ENCODE measurements around the gene IMMP2L.
A peak's percentile ranks its signal among the peaks of the same experiment; 100 is the strongest.

Gene IMMP2L

DNA sequence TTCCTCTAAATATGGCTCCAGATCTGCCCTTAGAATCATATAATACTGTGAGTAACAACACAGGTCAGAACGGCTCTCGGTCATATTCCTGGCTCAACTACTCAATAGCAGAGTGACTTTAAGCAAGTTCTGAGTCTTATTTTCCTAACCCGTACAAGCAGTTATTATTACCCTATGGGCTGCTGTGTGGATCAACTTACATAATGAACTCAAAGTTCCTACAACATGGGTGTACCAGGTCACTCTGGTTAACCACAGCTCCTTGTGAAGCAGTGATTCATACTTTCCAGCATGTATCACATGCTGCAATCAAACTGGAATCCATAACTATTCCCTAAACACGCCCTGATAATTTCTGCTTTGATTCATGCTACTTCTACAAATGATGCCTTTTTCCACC is 364.0 kb downstream of the IMMP2L start:
- DNase-seq = no peak

DNA sequence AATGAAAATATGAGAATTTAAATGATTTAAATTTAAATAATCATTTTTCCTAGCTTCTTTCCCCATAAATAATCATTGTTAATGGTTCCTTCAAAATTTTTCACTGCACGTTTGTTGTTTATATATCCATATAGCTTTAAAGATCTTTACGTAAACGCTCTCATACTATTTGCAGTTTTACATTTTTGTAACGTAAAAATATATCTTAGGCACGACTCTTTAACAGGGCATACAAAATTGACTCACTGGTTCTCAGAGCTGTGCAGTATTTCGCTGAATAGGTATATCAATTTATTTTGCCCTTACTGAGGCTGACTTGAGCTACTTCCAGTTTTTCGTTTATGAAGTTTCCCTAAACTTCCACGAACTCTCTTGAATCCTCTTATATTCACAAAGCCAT is 365.6 kb downstream of the IMMP2L start:
- no peak for DNase-seq

DNA sequence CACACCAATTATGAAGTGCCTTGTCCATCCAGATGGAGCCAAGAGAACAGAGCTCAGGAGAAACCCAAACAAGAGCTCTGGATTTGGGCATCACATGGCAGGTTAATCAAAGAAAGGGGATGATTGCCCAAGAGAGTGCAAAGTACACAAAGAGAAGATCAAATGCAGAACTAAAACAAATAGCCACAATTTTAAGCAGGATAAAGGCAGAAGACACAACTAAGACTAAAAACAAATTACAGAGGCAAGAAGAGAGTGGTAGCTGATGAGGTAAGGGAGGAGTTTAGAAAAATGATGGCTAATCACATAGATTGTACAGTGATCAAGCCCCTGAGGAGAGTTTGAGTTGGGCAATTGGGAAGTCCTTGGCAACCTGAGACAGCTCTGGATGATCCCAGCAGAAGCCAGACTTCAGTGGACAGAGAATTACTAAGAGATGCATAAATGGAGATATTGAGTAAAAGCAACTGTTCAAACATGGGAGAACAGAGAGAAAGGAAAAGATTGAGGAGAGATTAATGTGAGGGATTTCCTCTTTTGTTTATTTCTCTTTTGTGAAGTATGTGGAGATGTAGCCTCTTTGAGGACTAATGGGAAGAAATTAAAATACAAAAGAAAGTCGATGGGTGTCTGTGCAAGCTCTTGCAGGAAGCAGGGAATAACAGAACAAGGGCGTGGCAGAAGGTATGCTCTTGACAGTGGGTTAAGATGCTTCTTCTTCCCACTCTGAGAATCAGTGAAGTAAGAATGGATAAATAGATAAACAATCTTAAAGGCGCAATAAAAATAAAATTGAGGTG is 369.5 kb downstream of the IMMP2L start:
- peak; percentile 41 to 53 for DNase-seq

DNA sequence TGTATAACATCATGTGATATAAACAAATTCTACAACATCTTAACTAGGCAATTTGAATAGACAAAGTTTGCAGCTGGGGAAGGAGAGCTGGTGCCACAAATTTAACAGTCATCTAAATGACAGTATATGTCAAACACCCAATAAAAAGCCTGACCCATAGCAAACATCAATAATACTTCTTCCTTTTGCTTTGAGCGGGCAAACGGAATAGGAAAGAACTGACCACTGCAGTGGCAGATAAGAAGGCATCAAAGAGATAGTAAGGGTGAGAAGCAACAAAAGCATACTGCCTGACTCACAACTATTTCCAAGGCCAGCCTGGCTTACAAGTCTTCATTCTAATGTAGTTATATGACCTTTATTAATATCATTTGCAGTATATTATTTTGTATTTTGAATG is 371.5 kb downstream of the IMMP2L start:
- no peak for DNase-seq

DNA sequence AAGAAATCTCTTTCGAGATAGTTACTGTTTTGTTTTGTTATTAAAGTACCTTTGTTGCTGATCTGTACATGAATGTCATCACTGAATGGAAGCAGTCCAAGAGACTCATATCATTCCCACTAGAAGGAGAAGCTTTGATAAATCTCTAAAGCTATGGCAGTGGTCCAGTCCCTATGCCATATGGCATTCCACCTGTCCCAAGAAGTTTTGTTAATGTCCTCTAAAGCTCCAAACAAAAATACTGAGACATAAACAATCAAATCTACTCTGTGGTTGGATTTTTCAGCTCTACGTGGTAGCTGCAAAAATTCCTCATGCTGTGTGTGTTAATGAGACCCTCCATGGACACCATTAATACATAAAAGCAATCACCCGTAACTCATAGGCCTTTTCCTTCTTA is 377.3 kb downstream of the IMMP2L start:
- no peak for DNase-seq

DNA sequence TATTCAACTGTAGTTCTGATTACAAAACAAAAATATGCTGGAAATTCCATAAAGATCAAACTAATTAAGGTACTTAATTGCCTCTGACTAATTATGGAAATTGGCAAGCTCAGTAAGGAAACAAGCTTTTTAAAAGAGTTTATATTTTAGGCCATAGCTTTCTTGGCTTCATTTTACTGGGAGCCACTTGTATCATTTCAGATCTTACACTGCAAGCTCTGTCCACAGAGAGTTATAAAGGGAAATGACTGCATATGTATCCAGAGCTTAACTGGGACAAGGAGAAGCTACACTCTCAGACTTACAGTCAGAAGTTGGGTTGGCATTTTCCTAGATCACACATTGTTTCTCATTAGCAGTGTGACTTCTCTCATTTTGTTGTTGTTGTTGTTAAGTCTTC is 379.0 kb downstream of the IMMP2L start:
- no peak for DNase-seq

DNA sequence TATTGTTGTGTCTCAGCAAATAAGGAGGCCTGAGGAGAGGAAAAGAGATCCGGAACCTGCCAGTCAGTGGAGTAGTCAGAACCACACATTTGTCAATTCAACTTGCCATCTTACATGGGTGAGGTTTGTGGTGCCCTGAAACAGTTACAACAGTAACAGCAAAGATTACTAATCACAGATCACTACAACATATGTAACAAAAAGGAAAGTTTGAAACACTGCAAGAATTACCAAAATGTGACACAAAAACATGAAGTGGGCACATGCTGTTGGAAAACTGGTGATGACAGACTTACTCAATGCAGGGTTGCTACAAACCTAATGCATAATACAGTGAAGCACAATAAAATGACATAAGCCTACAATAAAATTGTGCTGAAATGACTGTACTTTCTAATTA is 382.0 kb downstream of the IMMP2L start:
- no peak for DNase-seq

DNA sequence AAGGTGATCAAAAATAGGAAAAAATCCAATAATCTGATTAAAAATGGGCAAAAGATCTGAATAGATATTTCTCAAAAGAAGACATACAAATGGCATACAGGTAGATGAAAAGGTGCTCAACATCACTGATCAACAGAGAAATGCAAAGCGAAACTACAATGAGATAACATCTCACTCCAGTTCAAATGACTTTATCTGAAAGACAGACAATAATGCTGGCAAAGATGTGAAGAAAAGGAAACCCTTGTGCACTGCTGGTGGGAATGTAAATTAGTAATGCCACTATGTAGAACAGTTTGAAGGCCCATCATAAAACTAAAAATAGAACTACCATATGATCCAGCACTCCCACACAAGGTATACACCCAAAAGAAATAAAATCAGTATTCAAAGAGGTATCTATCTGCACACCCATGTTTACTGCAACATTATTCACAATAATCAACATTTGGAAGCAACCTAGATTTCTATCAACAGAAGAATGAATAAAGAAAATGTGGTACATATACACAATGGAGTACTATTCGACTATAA is 386.3 kb downstream of the IMMP2L start:
- no peak for DNase-seq

DNA sequence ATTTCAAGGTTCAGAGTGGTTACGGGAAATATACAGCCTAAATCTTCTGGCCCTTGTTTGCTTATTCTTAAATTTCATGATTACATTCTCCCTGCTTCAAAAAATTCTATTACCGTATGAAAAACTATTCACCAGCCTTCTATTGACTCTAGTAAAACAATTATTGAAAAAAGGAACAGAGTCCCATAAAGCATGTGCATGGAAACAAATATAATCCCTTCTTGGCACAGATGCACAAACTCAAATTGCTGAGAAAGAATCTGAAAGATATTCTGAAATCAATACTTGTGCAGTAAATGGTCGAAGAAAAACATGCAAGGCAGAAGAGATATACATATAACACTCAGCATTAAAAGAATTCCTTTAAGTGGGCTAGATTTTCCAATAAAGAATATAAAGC is 387.8 kb downstream of the IMMP2L start:
- DNase-seq = peak; percentile 24 to 66

DNA sequence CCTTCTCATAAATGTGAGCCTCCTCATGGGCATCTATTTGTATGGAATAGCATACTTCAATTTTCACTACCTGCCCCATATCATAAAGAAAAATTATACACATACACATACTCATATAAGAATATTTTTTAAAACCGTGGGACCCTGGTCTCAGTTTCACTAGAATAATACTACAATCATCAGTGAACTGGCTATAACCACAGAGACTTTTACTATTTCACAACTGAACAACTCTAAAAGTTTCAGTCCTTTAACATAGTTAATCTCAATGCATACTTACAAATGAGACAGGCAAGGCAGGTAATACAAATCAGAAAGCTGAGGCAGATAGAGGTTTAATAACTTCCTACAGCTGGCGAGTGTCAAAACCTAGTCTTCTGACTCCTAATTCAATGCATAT is 388.3 kb downstream of the IMMP2L start:
- DNase-seq = no peak

DNA sequence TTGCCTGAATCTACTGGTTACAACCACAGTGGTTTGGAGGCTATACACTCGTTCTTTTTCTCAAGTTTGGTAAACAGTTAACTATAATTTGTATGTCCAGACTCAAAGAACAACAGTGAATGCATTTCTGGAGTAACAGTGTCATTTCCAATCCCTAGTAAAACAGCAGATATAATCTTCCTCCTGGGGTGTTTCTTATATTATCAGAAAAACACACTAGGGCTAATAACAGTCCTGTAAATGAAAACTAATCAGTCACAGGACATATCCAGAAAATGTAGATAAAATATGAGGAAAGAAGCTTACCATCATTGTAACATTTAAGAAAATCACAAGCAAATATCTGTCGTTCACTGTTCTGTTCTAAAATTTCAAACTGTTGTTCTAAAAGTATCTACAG is 388.8 kb downstream of the IMMP2L start:
- DNase-seq = no peak

DNA sequence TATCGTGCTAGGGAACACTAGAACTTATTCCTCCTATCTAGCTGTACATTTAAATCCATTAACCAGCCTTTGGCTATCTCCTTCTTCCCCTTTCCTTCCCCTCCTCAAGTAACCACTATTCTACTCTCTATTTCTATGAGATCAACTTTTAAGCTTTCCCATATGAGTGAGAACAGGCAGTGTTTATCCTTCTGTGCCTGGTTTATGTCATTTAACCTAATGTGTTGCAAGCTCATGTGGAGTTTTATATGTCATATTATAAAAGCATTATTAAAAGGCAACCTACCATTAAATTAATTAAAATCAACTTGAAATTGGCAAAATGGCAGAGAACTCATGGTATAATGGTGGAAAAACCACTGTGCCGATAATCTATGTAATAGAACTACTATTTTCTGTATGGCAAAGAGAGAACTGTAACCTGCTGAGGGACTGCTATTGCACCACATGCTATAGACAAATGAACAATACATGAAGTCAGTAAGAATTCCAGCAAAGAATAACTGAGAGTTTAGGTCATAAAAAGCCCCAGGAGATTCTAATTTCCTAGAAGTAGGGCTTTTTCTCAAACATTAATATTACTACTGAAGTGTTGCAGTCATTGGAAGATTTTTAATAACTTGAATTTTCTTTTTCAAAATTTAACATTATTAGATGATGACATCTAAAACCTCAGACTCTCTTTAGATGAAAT is 389.6 kb downstream of the IMMP2L start:
- DNase-seq = no peak

DNA sequence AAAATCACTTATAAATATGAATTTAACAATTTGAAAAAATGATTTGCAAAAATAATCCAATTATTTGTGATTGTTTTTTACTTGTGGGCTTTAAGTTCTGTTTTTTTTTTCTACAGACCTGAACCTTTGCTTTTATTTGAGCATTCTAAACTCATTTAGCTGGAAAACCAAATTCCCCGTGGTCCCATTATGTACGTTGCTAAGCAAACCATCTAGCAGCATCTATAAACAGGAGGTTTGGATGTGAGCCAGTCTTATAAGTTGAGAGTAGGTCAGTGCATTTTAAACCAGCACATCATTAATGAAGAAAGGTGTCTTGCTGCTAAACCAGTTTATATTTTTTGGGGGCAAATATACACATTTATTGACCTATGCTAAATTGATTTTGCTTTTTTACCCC is 394.1 kb downstream of the IMMP2L start:
- DNase-seq = peak; percentile 26 to 64

DNA sequence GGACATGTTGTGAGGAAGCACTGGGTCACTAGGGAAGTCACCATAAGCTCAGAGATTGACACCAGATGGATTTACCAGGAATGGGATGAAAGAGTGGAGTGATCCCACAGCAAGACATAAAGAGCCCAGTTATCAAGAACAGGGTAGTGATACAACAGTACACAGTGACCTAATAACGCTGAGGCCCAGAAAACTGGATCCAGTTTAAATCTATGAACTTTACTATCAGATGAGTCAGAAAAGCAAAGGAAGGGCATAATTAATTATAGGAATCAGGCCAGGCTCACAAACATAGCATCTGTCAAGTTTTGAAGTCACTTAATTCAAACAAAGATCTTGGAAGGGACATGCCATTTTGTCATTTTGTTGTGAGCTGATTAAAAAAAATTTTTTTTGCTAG is 397.9 kb downstream of the IMMP2L start:
- no peak for DNase-seq

DNA sequence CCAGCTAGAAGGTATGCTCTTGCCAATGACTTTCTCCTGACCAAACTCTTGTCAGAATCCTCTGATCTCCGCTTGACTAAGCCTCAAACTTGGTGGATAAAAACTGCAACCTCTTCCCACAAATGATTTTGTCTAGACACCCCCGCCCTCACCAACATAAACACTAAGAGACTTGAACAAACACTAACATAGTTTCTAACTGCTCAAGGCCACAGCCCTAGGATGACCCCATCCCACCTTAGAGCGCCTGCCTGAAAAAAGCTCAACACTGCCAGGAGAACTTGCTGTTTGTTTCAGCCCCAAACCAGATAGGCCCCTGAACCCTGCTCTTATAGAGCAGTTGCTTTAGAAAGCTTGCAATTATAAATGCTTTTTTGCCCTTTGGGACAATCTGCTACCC is 399.6 kb downstream of the IMMP2L start:
- no peak for DNase-seq

DNA sequence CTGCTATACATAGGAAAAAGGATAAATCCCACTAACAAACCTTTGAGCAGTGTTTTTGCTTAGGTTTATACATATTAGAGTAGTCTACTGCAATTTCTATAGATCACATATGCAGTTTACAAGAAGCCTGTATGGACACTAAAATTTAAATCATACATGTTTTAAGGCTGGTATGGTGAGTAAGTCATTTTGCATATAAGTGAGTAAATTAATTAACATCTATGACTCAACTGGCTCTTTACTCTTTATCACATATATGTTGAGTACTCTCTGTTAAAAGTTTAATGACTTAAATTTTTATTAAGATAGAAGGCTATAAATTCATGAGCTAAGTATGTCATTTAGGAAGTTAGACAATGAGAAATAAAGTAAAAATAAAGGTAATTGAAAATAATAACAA is 402.0 kb downstream of the IMMP2L start:
- DNase-seq = no peak

DNA sequence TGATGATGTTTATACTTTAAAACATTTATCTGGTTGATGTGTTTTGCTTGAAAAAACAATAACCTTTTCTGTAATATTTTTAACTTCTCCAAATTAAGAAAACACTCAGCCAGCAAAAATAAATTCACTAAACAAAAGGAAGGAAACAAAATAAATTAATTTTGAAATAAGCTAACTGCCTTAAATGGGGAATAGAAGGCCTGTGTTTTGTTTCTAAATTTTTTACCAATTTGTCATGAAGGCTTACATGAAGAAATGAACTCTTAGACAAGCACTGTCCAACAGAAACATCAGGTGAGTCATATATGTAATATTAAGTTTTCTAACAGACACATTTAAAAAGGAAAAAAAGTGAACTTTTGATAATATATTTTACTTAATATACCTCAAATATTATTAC is 402.9 kb downstream of the IMMP2L start:
- no peak for DNase-seq

DNA sequence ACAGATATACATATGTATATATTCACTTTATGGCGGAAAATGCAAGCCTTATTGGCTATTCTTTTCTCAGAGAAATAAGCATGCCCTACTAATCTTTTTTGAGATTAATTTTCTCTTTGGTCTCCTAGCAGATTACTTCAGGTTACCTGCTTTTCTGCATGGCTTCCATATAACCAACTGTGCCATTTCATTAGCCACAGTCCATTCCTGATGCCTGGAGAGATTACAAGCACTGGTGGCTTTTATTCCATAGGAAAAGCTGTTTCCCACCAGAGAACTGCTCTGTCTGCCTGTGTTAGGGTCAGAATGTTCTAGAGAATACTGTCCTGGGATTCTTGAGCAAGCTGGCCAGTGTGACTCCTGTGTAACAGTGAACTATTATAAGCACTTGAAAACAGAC is 411.6 kb downstream of the IMMP2L start:
- DNase-seq = no peak

DNA sequence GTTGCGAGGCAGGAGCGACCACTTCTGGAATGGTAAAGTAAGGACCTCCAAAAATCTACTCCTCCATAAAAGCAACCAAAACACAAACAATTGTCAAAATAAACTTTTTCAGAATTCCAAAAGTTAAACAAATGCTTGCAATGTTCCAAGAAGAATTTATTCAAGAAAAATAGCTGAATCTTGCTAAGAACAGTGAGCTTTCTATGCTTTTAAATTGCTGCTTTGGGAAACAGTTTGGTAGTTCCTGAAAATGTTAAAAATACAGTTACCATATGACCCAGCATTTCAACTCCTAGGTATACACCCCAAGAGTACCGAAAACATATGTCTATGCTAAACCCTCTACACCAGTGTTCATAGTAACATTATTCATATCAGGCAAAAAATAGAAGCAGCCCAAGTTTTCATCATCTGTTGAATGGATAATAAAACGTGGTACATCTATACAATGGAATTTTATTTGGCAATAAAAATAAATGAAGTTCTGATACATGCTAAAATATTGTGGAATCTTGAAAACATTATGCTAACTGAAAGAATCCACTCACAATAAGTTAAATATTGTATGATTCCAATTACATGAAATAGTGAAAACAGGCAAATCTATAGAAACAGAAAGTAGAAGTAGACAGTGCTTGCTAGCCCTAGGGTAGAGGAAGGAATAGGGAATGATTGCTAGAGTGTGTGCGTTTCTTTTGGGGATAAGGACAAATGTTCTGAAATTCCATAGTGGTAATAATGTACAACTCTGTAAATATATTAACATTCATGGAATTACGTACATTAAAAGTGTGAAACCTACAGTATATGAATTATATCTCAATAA is 414.4 kb downstream of the IMMP2L start:
- DNase-seq = no peak

DNA sequence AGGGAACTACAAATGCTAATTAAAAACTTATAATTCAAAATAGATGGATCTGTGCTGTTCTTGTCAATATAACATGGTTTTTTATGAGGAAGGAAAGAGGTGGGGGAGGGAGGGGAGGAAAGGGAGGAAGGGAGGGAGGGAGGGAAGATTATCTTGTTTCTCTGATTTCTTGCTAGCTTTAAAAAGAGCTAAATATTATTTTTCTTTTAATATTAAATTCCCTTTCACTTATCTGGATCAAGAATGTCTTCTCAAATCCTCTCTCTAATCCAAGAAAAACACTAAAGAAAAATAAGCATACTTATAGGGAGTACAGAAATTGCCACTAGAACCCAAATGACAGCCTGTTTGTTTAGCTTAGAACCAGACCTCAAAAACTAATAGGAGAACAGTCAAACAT is 416.2 kb downstream of the IMMP2L start:
- DNase-seq = no peak

DNA sequence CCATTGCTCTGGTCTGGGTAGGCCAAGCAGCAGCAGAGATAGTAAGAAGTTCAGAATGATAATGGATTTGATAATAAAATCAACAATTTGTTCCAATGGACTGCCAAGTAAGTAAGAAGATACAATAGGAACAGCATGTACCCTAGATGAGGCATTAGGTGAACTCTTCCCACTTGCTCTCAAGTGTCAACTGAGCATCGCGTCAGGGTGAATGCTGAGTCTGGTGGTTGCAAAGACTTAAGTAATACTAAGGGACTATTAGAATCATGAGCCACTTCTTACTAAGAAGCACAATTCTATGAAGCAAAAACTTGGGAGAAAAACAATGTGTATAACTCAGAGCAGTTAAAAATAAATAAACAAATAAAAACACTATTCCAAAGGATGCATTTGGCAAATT is 416.8 kb downstream of the IMMP2L start:
- DNase-seq = no peak

DNA sequence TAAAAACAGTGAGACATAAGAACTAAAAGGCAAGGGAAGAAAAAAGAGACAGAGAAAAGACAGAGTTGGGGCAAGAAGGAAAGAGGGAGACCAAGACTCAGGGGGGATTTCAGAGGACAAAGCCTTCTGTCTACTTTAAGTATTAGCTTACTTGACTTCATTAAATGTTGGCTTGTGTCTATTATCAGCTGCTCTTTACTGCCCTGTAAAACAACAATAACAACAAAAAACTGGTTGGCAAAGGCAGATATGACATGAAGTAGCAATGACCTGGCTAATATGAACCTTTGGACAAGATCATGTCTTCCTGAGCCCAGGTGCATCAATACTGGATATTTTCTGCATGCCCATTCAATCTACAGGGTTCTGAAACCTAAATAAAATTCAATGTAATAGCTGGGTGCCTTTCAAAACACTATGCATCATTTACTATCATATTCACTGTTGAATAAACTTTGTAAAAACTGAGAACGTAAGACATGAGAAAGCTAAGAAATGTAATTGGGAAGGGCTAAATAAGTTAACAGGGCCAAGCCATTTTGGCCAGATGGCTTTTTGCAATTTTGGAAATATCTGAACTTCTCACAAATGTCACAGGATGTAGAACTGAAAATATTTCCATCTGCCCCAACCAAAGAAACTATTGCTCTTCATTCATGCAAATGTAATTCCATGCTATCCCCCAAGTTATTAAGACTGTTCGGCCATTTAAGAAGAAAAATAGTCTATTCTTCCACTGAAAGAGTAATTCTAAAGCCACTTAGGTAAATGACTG is 422.0 kb downstream of the IMMP2L start:
- no peak for DNase-seq

DNA sequence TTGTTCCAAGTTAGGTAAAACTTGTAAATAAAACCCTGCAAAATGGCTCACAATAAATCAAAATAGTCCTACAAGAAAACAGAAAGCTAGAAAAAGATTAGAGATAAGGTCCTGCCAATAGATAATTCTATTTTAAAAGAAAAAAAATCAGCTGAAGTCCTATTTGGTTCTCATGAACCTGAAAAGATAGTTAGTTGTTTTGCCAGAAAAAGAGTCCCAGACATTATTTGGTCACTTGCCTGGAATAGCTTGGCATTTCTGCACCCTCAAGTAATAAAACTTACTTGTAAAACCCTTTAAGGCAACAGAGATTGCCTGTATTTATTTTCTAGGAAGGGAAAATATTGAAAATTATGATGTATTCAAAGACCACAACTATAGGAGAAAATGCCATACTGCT is 423.7 kb downstream of the IMMP2L start:
- no peak for DNase-seq

Measured in NCI-H1930 (cell line).